Right kidney (tissue), 1 donor: ENCODE results near the gene UBAP2.

Source experiments
- DNase-seq: peaks from one replicate; pipeline ENCODE4 v3.0.0-alpha.2; 2016

UBAP2 gene

DNA sequence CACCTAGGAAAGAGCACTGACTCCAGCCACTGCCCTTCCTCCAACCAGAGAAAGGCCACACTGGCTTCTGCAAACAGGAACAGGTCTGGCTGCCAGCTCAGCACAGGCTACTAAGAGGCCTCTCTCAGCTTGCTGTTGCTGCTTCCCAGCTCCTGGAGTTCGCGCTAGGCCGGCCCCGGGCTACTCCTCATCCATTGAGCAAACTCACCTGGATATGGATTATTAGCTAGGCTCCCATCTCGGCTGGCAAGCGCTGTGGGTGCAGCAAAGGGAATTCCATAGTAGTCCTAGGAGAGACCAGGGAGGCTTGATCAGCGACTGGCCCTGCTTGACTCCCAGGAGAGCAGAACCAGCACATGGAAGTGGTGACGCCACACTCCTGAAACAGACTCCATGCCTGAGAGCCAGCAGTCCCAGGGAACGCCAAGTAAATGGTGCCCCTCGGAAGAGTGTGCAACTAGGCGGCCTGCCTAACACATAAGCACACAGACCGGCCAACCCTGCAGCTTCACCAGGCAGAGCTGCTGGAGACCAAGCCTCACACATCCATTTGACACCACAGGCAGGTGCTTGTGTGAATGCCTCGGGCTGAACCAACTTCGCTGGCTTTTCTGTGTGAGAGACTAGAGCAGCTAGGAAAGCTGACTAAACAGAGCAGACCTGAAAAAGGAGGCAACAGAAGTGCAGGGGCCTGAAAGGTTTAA, 124.5 kb downstream of the UBAP2 start:
- DNase-seq = no peak

GRCh38 chr9:33923079-33923478, 125.6 kb downstream of the UBAP2 start:
- no peak for DNase-seq

- DNase-seq = no peak
Measured at GRCh38 chr9:33921967-33922895, 126.5 kb downstream of the UBAP2 start.

DNA sequence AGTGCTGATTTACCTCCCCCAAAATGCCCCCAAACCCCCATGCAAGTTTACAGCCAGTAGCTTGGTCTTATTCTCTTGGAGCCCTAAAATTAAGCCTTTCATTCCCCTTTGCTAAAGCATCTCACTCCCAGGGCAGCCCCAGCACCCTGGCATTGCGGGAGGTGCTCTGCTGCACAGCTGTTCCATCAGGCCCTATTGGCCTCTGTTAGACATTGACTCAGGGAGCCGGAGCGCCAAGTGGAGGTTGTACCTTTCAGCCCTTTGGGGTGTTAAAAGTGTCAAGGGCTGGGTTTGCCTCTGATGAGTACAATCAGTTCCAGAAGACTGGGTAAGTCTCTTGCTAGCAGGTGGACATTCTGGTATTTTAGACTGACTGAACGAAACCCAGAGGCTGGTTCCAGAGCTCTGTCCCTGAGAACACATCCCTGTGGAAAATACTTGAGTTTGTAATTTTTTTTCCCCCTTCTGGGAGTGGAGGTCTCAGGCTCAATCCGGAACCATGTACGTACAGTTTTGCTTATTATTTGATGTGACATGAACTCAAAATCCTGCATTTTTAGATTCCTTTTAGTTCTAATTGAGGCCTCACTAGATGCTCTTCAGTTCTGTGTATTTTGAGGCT, 129.3 kb downstream of the UBAP2 start:
- no peak for DNase-seq

DNA sequence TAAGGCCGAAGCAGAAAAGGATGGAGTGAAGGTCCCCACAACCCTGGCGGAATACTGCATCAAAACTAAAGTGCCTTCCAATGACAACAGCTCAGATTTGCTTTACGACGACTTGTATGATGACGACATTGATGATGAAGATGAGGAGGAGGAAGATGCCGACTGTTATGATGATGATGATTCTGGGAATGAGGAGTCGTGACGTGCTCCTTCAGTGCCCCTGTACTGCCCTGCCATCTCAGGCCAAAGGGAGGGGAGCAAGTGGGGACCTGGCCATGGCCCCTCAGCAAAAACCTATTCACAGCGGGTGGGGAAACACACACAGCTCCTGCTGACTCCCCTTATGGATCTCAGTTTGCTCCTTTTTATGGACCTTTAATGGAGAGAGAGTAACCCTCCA, 131.7 kb downstream of the UBAP2 start:
- no peak for DNase-seq

- DNase-seq = no peak
Measured at GRCh38 chr9:33914887-33915628, 133.6 kb downstream of the UBAP2 start.

DNA sequence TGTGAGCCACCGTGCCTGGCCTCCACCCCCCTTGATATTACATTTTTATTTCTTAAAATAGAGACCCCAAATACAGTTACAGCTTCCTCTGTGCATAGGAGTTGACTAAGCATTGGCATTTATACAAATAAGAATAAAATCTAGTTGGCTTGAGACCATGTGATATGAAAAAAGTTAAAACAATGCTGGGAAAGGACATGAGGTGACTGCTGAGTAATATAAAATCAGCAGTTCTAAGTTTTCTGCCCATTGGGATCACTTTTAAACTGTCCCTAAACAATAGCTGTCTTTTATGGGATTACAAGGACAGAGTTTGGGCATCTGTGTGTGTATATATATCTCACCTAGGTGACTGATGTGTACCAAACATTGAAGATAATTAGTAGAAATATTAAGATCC, 135.1 kb downstream of the UBAP2 start:
- no peak for DNase-seq

- DNase-seq = no peak
Measured at GRCh38 chr9:33908749-33909148, 139.9 kb downstream of the UBAP2 start.

DNA sequence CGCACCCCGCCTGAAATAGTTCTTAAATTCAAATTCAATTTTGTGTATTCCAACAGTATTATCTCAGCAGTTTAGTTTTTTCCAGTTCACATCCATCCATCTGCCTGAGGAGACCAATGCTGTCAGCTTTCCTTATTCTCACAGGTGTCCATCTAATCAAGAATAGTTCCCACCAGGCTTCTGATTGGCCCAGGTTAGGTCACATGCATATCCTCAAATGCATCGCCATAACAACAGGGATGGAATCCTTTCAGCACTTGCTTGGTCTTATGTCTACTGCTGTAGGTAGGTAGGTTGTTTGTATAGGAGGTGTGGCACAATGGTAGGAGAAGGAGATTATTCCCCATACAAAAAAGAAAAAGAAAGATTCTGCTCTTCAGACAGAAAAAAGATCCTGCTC, 140.6 kb downstream of the UBAP2 start:
- no peak for DNase-seq

DNA sequence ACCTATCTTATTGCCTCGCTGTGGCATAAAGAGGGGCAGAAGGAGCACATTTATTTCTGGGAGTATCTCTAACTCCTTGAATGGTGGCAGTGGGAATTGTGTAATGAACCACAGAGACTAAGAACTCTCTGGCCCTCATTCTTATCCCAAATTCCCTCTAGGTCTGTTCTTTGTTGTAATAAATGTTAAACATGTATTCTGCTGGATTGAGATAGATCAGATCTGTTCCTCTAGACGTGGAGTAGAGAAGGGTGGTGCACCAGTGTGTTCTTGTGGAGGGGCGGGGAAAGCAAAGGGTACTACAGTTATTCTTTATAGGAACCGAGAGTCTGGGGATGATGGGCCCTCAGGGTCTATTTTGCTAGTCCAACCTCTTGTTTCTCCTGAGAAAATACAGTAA, 141.3 kb downstream of the UBAP2 start:
- no peak for DNase-seq

- no peak for DNase-seq
Measured at GRCh38 chr9:33906769-33907168, 141.9 kb downstream of the UBAP2 start.

DNA sequence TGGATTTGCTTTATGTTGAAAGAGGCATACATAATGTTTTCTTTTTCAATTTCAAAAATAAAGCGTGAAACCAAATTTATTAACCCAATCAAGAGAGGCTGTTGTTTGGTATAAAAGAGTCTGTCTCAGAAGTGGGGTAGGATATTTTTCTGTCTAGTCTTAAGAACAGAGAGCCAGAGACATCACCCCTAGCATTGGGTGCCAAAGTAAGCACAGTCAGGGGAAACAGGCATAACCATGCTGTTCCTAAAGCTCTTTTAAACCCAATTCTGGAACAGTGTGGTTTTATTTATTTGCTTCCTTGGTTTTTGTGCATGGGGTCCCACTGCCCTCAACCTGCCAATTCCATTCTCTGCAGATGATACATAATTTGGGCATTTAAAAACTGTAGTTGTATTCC, 143.6 kb downstream of the UBAP2 start:
- no peak for DNase-seq

DNA sequence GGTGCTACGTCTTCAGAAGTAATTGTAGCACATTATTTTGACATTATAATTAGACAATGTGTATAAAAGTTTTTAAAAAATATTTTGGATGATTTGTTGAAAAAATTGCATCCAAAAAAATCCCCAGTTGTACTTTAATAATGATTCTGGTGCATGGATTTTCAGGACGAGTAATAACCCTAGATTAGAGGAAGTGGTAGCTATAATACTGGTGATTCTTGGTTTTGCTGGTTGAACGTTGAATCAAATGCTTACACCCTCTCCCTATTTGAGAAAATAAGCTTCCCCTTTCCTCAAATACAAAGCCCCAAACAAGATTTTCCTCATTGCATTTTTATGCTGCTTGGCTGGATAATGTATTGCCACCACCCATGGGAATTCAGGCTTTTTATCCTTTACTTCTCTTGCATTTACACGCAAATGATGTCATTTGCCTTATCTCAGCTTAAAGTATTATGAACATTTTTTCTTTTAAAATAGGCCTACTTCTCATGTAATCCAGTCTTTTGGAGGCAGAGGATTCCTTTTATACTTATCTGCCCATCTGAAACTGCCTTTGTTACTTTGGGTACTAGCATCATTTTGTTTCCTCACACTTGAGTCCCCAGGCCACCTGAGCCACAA, 145.4 kb downstream of the UBAP2 start:
- DNase-seq = no peak

DNA sequence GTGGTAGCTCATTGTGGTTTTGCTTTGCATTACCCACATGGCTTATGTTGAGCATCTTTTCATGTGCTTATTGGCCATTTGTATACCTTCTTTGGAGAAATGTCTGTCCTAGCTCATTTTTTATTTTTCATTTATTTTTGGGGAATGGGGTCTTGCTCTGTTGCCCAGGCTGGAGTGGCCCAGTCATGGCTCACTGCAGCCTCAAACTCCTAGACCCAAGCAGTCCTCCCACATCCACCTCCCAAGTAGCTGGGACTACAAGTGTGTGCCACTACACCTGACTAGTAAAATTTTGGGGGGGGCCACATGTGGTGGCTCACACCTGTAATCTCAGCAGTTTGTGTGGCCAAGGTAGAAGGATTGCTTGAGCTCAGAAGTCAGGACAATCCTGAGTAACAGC, 154.4 kb downstream of the UBAP2 start:
- DNase-seq = no peak

- no peak for DNase-seq
Measured at GRCh38 chr9:33893861-33894260, 154.8 kb downstream of the UBAP2 start.

GRCh38 chr9:33885948-33886347, 162.7 kb downstream of the UBAP2 start:
- DNase-seq = no peak

DNA sequence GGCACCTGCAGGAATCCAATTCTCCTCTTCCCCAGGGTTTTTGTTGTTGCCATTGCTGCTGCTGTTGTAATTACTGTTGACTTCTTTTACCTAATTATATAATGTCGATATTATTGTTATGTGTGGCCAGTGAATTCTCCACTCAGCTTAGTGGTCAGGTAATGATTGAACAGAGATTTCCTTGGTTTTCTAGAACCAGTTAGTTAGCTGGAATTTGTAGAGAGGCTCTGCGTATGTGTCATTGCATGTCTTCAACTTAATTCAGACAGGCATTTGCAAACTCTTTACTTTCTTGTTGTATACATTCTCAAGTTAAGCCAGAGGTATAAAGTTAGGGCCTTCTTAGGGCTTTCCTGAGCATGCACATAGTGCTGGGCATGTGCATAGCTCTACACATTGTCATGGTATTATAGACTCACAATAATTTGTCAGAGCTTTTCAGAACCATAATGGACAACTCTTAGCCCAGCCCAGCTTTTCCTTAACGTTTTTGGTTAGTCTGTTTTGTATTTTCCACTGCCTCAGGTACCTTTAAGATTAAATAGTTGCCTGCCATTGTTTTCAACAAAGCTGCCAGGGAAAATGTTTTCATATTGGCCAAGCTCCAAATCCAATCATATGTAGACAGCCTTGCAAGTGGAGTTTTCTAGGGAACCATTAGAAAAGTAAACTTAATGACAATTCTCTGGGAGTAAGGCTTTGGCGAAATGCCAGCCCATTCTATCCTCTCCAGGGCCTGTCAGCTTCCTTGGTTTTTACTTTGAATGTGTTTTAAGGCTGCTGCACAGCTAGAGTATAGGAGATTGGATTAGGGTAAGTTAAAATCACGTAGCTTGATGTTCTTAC, 163.6 kb downstream of the UBAP2 start:
- peak; percentile 14 for DNase-seq

GRCh38 chr9:33881635-33882034, 167.1 kb downstream of the UBAP2 start:
- no peak for DNase-seq

DNA sequence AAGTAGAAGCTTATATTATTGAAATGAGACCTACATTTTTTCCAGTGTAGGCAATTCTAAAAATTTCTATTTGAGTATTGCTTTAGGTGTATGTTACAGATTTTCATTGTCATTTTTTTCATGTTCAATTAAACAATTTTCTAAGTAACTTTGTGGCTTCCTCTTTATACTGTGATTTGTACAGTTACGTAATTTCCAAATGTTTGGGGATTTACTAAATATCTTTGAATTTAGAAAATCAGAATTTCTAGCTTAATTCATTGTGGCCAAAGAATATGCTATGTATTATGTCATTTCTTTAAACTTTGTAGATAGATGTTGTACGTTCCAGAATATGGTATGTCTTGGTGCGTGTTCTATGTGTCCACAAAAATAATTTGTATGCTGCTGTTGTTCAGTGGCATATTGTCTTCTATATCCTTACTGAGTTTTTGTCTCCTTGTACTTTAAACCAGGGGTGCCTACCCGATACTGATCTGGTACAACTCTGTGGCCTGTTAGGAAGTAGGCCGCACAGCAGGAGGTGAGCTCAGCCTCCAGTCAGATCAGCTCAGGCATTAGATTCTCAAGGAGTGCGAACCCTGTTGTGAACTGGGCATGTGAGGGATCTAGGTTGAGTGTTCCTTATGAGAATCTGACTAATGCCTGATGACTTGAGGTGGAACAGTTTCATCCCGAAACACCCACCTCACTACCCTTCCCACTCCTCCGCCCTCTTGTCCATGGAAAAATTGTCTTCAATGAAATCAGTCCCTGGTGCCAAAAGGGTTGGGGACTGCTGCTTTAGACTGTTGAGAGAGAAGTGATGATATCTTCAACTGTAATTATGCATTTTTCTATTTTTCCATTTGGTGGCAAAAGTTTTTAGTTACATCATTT, 168.2 kb downstream of the UBAP2 start:
- no peak for DNase-seq
